A673 (cell line): ENCODE measurements around the gene WRAP53. TPM values are rescaled to one million over a fixed set of nuclear protein-coding genes. Genes with fewer than 3 reads are reported as not detected.

Experiments used
- BruUV-seq: library from RNA; stranded (reverse); fragments of 400-500 nt; replicated peaks from 2 replicates; lab custom pipeline; 2021; lab: Mats Ljungman, UMichigan
- CTCF ChIA-PET: fragments of 300-600 bp; sonication (Branson Sonifier 250); formaldehyde crosslinking; loops from one replicate; lab custom pipeline; 2022; ENCODE audit warnings: antibody characterized with exemption; lab: Charles Lee
- POLR2A ChIA-PET: fragments of 300-600 bp; sonication (Branson Sonifier 250); formaldehyde crosslinking; loops from one replicate; lab custom pipeline; 2022; ENCODE audit warnings: antibody characterized with exemption; ENCODE audit not compliant: low non-redundant PET; lab: Charles Lee
- DNase-seq: peaks from one replicate; pipeline ENCODE4 v3.0.0-alpha.2; 2015; ENCODE audit warnings: low spot score
- H3K27ac ChIP-seq: fragments of 200-600 bp; sonication (generic); 2 replicates; pipeline ENCODE4 v1.5.1; 2016; ENCODE audit warnings: mixed run types, low read depth, mild to moderate bottlenecking, mixed read lengths, antibody characterized with exemption, low read length; ENCODE audit not compliant: poor library complexity, severe bottlenecking
- H3K27me3 ChIP-seq: fragments of 200-600 bp; sonication (generic); replicated peaks from 2 replicates; pipeline ENCODE4 v1.6.1; 2017; ENCODE audit warnings: mixed run types, low read depth, mild to moderate bottlenecking, mixed read lengths, antibody characterized with exemption, low read length; ENCODE audit not compliant: insufficient read depth, poor library complexity
- H3K36me3 ChIP-seq: fragments of 200-600 bp; sonication (generic); 2 replicates; pipeline ENCODE4 v1.6.1; 2016; ENCODE audit warnings: mixed run types, mild to moderate bottlenecking, mixed read lengths, antibody characterized with exemption, low read length; ENCODE audit not compliant: insufficient read depth, poor library complexity, severe bottlenecking
- H3K4me1 ChIP-seq: fragments of 200-600 bp; sonication (generic); 2 replicates; pipeline ENCODE4 v1.6.1; 2017; ENCODE audit warnings: mixed run types, mild to moderate bottlenecking, mixed read lengths, antibody characterized with exemption, low read length; ENCODE audit not compliant: insufficient read depth, poor library complexity, severe bottlenecking
- H3K4me3 ChIP-seq: fragments of 200-600 bp; sonication (generic); 2 replicates; pipeline ENCODE4 v1.5.1; 2016; ENCODE audit warnings: low read depth, mixed run types, mild to moderate bottlenecking, mixed read lengths, low read length; ENCODE audit not compliant: poor library complexity, severe bottlenecking
- H3K9me3 ChIP-seq: fragments of 200-600 bp; sonication (generic); 2 replicates; pipeline ENCODE4 v1.6.1; 2016; ENCODE audit warnings: mixed run types, low read depth, mild to moderate bottlenecking, mixed read lengths, antibody characterized with exemption, low read length; ENCODE audit not compliant: poor library complexity, severe bottlenecking
- CTCF ChIP-seq: fragments of 300-800, 200-600 bp; sonication (generic); conservative IDR thresholded peaks from 2 replicates; pipeline ENCODE4 v1.5.1; 2017; ENCODE audit warnings: low read depth, mild to moderate bottlenecking, antibody characterized with exemption, low read length, moderate library complexity, mixed read lengths
- EZH2 ChIP-seq: fragments of 200-600 bp; sonication (generic); IDR thresholded peaks from 2 replicates; pipeline ENCODE4 v1.6.1; 2017; ENCODE audit warnings: borderline replicate concordance, low read depth, mild to moderate bottlenecking, mixed read lengths, antibody characterized with exemption, low read length; ENCODE audit not compliant: poor library complexity, severe bottlenecking
- intact Hi-C: fragments of 100-400 bp; cut with micrococcal nuclease; formaldehyde crosslinking; loops from one replicate; pipeline ENCODE4 v1.10.0; 2022; ENCODE audit not compliant: unreplicated experiment
- total RNA-seq: library from RNA; stranded (reverse); gene quantifications from 2 replicates; pipeline ENCODE4 v1.2.3, GENCODE V29; 2021

The WRAP53 gene
- total RNA-seq, 1 experiment from 2014 or later = 42.2 TPM

GRCh38 chr17:7720125-7720524 lies 31.8 kb downstream of the WRAP53 start:
- H3K36me3 ChIP-seq = no peaks in the 10 kb centered on the region
- ChIA-PET POLR2A (no interaction called here), CTCF (interaction anchor here (0.6 kb wide), 1 partner anchor 21 kb away, joined by 4 read pairs; no protein-coding TSS in a partner anchor)
- H3K4me3 ChIP-seq = no peak overlapping the region
- intact Hi-C loops = no loop called here
- H3K4me1 ChIP-seq = peaks cover 18% of the 10 kb centered on the region
- no TSS peak for BruUV-seq
- no peak for TF ChIP-seq EZH2
- no peak for TF ChIP-seq CTCF
- no peak for DNase-seq
- H3K27me3 ChIP-seq = no peaks in the 10 kb centered on the region
- no peak overlapping the region for H3K27ac ChIP-seq
- H3K9me3 ChIP-seq = no peaks in the 10 kb centered on the region

- H3K27ac ChIP-seq = no peak overlapping the region
- ChIA-PET POLR2A (no interaction called here), CTCF (no interaction called here)
- no peak for TF ChIP-seq EZH2
- no peak for TF ChIP-seq CTCF
- DNase-seq = no peak
- no peak overlapping the region for H3K4me3 ChIP-seq
- BruUV-seq = no TSS peak
- no peaks in the 10 kb centered on the region for H3K36me3 ChIP-seq
- peaks cover 8% of the 10 kb centered on the region for H3K4me1 ChIP-seq
- intact Hi-C loops = no loop called here
- H3K27me3 ChIP-seq = no peaks in the 10 kb centered on the region
- H3K9me3 ChIP-seq = no peaks in the 10 kb centered on the region
Observed at GRCh38 chr17:7721612-7722011, 33.3 kb downstream of the WRAP53 start.

- Histone ChIP-seq H3K4me1 (no peaks in the 10 kb centered on the region), H3K27ac (no peak overlapping the region), H3K27me3 (no peaks in the 10 kb centered on the region), H3K9me3 (no peaks in the 10 kb centered on the region), H3K4me3 (no peak overlapping the region), H3K36me3 (no peaks in the 10 kb centered on the region)
- TF ChIP-seq EZH2 (no peak), CTCF (no peak)
- intact Hi-C loops = no loop called here
- BruUV-seq = no TSS peak
- ChIA-PET POLR2A (no interaction called here), CTCF (interaction anchor here (0.6 to 0.7 kb wide), 2 partner anchors 10 to 167 kb away, joined by 3 to 5 read pairs; partner anchors contain the start of gene DNAH2)
- no peak for DNase-seq
Observed at GRCh38 chr17:7727886-7728285, 39.6 kb downstream of the WRAP53 start.
